ENCODE results near the gene PALM3. TPM values are rescaled to one million over a fixed set of nuclear protein-coding genes. Genes with fewer than 3 reads are reported as not detected.
"Not testable (repeated sequence)": the region's sequence is repeated elsewhere in the genome, so short reads cannot be mapped to it uniquely, and the experiment has no call there.

The PALM3 gene
- total RNA-seq, 1 donor from 2014 or later = 24.1 TPM

GRCh38 chr19:14031719-14032480, 30.0 kb downstream of the PALM3 start, which contains the start of gene IL27RA:
Gene IL27RA (plus strand): TSS chr19:14031762. CDS start chr19:14031873, 111 bp downstream.
- peak; percentile 61 for DNase-seq (ENCODE audit: low spot score)

- no peak for DNase-seq (ENCODE audit: low spot score)
Measured at GRCh38 chr19:14030997-14031718, 30.7 kb downstream of the PALM3 start.

- DNase-seq (ENCODE audit: low spot score) = no peak
Measured at GRCh38 chr19:14028901-14029300, 33.0 kb downstream of the PALM3 start.

- no peak for DNase-seq (ENCODE audit: low spot score)
Measured at GRCh38 chr19:14027856-14028450, 33.9 kb downstream of the PALM3 start, which contains the start of gene RLN3. Gene RLN3 (plus strand): TSS chr19:14028148. CDS start chr19:14028205, 57 bp downstream.

GRCh38 chr19:14026652-14027192, 35.2 kb downstream of the PALM3 start:
- not testable (repeated sequence) for DNase-seq (ENCODE audit: low spot score)

GRCh38 chr19:14023404-14024235, 38.3 kb downstream of the PALM3 start:
- DNase-seq (ENCODE audit: low spot score) = peak; percentile 65

- DNase-seq (ENCODE audit: low spot score) = no peak
Measured at GRCh38 chr19:14022469-14022868, 39.4 kb downstream of the PALM3 start.

- DNase-seq (ENCODE audit: low spot score) = no peak
Measured at GRCh38 chr19:14021474-14021873, 40.4 kb downstream of the PALM3 start.

- not testable (repeated sequence) for DNase-seq (ENCODE audit: low spot score)
Measured at GRCh38 chr19:14019739-14020138, 42.1 kb downstream of the PALM3 start.

- DNase-seq (ENCODE audit: low spot score) = no peak
Measured at GRCh38 chr19:14019100-14019499, 42.8 kb downstream of the PALM3 start.

- no peak for DNase-seq (ENCODE audit: low spot score)
Measured at GRCh38 chr19:14015524-14016035, 46.3 kb downstream of the PALM3 start.

GRCh38 chr19:14012378-14012915, 49.4 kb downstream of the PALM3 start:
- DNase-seq (ENCODE audit: low spot score) = no peak

- no peak for DNase-seq (ENCODE audit: low spot score)
Measured at GRCh38 chr19:14006766-14007562, 54.9 kb downstream of the PALM3 start.

GRCh38 chr19:14006085-14006765, 55.7 kb downstream of the PALM3 start, which contains the start of gene RFX1:
Gene RFX1 (minus strand): TSS chr19:14006320. CDS start chr19:13993843, 12,477 bp downstream.
- DNase-seq (ENCODE audit: low spot score) = peak; percentile 100

- DNase-seq (ENCODE audit: low spot score) = peak; percentile 95
Measured at GRCh38 chr19:14005349-14006084, 56.4 kb downstream of the PALM3 start.

- no peak for DNase-seq (ENCODE audit: low spot score)
Measured at GRCh38 chr19:14004619-14005348, 57.1 kb downstream of the PALM3 start.
